HepG2 (cell line): Measurements from ENCODE around the gene FZD4. TPM values are rescaled to one million over a fixed set of nuclear protein-coding genes. Genes with fewer than 3 reads are reported as not detected.

Experiments
- AHR ChIP-seq: IDR thresholded peaks from 2 replicates; pipeline ENCODE4 v1.6.1; 2018; ENCODE audit warnings: missing genetic modification reagents, missing compliant biosample characterization
- CHCHD3 ChIP-seq: sonication (generic); formaldehyde crosslinking; IDR thresholded peaks from 2 replicates; pipeline ENCODE4 v1.8.0; 2022; ENCODE audit warnings: mild to moderate bottlenecking, missing genetic modification reagents, moderate library complexity
- CHD4 ChIP-seq: fragments of 200-600 bp; sonication (generic); IDR thresholded peaks from 2 replicates; pipeline ENCODE4 v1.7.0; 2017; ENCODE audit warnings: mild to moderate bottlenecking, low read length, borderline replicate concordance
- DMAP1 ChIP-seq: IDR thresholded peaks from 2 replicates; pipeline ENCODE4 v1.6.1; 2016
- ETV6 ChIP-seq: sonication (generic); formaldehyde crosslinking; conservative IDR thresholded peaks from 2 replicates; pipeline ENCODE4 v1.4.0; 2020; ENCODE audit warnings: missing genetic modification reagents
- FOSL2 ChIP-seq: sonication (generic); formaldehyde crosslinking; IDR thresholded peaks from 2 replicates; pipeline ENCODE4 v1.4.0; 2020; ENCODE audit warnings: missing genetic modification reagents
- GLI4 ChIP-seq: sonication (generic); formaldehyde crosslinking; IDR thresholded peaks from 2 replicates; pipeline ENCODE4 v1.5.1; 2020; ENCODE audit warnings: missing genetic modification reagents, mild to moderate bottlenecking, moderate library complexity, borderline replicate concordance
- HNF1B ChIP-seq: sonication (generic); formaldehyde crosslinking; IDR thresholded peaks from 2 replicates; pipeline ENCODE4 v1.5.1; 2020; ENCODE audit warnings: mild to moderate bottlenecking, moderate library complexity, missing genetic modification reagents
- NFKB2 ChIP-seq: sonication (generic); formaldehyde crosslinking; IDR thresholded peaks from 2 replicates; pipeline ENCODE4 v1.4.0; 2020; ENCODE audit warnings: missing genetic modification reagents, borderline replicate concordance
- SIN3A ChIP-seq: IDR thresholded peaks from 2 replicates; pipeline ENCODE4 v1.6.1; 2011; ENCODE audit warnings: low read depth, mild to moderate bottlenecking, control low read depth, low read length, borderline replicate concordance
- SIX4 ChIP-seq: sonication (generic); formaldehyde crosslinking; IDR thresholded peaks from 2 replicates; pipeline ENCODE4 v1.4.0; 2020; ENCODE audit warnings: missing genetic modification reagents
- SKI ChIP-seq: fragments of 450-650 bp; IDR thresholded peaks from one replicate; pipeline ENCODE4 v1.6.1; 2018; ENCODE audit warnings: mild to moderate bottlenecking; ENCODE audit not compliant: partially characterized antibody
- SPEN ChIP-seq: sonication (generic); formaldehyde crosslinking; IDR thresholded peaks from 2 replicates; pipeline ENCODE4 v1.5.1; 2020; ENCODE audit warnings: low read depth, mild to moderate bottlenecking, missing genetic modification reagents
- ZBTB8A ChIP-seq: sonication (generic); formaldehyde crosslinking; IDR thresholded peaks from 2 replicates; pipeline ENCODE4 v1.4.0; 2020; ENCODE audit warnings: mild to moderate bottlenecking, low read depth, missing genetic modification reagents, borderline replicate concordance
- ZHX2 ChIP-seq, 2 experiments: sonication (generic) in 1 of 2; formaldehyde crosslinking in 1 of 2; IDR thresholded peaks; 2 replicates each; pipeline versions ENCODE4 v1.6.1 to v1.9.0; 2014 to 2022; ENCODE audit warnings: antibody characterized with exemption in 1 of 2, borderline replicate concordance in 1 of 2, inconsistent platforms in 1 of 2, low read depth in 1 of 2, missing genetic modification reagents in 1 of 2
- ZNF558 ChIP-seq: sonication (generic); formaldehyde crosslinking; IDR thresholded peaks from 2 replicates; pipeline ENCODE4 v1.9.0; 2022; ENCODE audit warnings: mild to moderate bottlenecking, missing genetic modification reagents, borderline replicate concordance
- ZNF660 ChIP-seq: sonication (generic); formaldehyde crosslinking; IDR thresholded peaks from 2 replicates; pipeline ENCODE4 v1.5.1; 2020; ENCODE audit warnings: mild to moderate bottlenecking, low read depth, missing genetic modification reagents, borderline replicate concordance
- ZNF749 ChIP-seq: sonication (generic); formaldehyde crosslinking; IDR thresholded peaks from 2 replicates; pipeline ENCODE4 v1.8.0; 2022; ENCODE audit warnings: mild to moderate bottlenecking, missing genetic modification reagents, moderate library complexity, borderline replicate concordance
- ZNF773 ChIP-seq: sonication (generic); formaldehyde crosslinking; IDR thresholded peaks from 2 replicates; pipeline ENCODE4 v1.4.0; 2020; ENCODE audit warnings: missing genetic modification reagents, borderline replicate concordance
- polyA plus RNA-seq, 8 experiments: library from polyadenylated mRNA; depleted of rRNA in 3 of 8; stranded (reverse) in 7 of 8; unstranded in 1 of 8; fragments of >200 nt; fragmentation: Illumina TruSeq in 4 of 8; extraction: Trizol in 4 of 8; gene quantifications; 2 replicates each; pipeline versions ENCODE4 v1.2.1 to v1.2.3, GENCODE V29; 2011 to 2016; ENCODE audit warnings: low read depth in 4 of 8, missing spikeins in 1 of 8, mixed read lengths in 1 of 8; ENCODE audit not compliant: insufficient read depth in 1 of 8
- total RNA-seq, 5 experiments: library from RNA; depleted of rRNA; stranded (reverse); fragments of >200 nt; fragmentation: Illumina TruSeq; extraction: Trizol; gene quantifications; 2 replicates each; pipeline ENCODE4 v1.2.3, GENCODE V29; 2016; ENCODE audit warnings: low read depth in 1 of 5
- TF ChIP-seq, protein P1 (sequence below): sonication (generic); formaldehyde crosslinking; IDR thresholded peaks from 2 replicates; pipeline ENCODE4 v1.5.1; 2020; ENCODE audit warnings: missing genetic modification reagents, mild to moderate bottlenecking, borderline replicate concordance

Gene FZD4
- total and polyA plus RNA-seq, 2 of the 13 experiments (the other 11 are each of a cell fraction or from before 2014, with no cell fraction given) = 46.5 to 70.4 TPM

DNA sequence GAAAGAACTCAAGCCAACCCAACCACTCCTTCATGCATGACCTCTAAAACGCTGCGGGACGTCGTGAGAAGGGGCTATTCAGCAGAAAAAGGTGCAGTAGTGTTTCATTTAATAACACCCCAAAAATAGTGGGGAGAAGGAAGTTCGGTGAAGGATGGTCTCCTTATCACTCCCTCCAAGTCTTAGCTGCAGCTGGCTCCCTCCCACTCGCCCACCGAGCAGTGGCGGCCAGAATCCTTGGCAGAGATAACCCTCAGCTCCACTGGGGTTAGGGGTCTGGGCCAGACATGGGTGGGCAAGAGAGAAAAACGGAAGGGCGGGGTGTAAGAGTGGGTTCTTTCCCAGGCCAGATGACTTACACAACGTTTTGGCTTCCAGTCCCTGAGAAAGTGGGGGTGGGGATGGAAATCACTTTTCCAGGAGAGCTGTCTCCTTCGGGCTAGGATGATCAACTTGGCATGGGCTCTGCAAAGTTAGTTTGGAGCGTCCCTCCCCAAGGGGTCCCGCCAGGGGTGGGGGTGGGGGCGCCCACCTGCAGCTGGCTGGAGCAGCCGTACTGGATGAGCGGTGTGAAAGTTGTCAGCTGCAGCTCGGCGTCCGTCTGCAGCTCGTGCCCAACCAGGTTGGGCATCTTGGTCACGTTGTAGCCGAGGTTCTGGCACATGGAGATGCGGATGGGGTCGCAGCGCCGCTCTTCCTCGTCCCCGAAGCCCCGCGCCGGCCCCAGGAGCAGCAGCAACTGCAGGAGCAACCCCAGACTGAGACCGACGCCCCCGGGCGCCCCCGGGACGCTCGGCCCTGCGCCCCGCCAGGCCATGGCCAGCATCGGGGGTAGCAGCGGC lies 705 bp downstream of the FZD4 start (continued):
- TF ChIP-seq ZNF558 (CRISPR knock-in tag) = no peak
- TF ChIP-seq GLI4 = no peak
- no peak for TF ChIP-seq ETV6 (CRISPR knock-in tag)
- TF ChIP-seq ZNF660 (CRISPR knock-in tag) = no peak
- TF ChIP-seq AHR (CRISPR knock-in tag) = no peak
- TF ChIP-seq CHD4 = no peak
- no peak for TF ChIP-seq HNF1B (CRISPR knock-in tag)
- no peak for TF ChIP-seq CHCHD3
- no peak for TF ChIP-seq SPEN (CRISPR knock-in tag)
- TF ChIP-seq ZNF749 (CRISPR knock-in tag) = peak; percentile 13; the same call in 1 of the 2 replicates
- no peak for TF ChIP-seq SIX4 (CRISPR knock-in tag)
- no peak for TF ChIP-seq FOSL2
- TF ChIP-seq, protein P1, sequence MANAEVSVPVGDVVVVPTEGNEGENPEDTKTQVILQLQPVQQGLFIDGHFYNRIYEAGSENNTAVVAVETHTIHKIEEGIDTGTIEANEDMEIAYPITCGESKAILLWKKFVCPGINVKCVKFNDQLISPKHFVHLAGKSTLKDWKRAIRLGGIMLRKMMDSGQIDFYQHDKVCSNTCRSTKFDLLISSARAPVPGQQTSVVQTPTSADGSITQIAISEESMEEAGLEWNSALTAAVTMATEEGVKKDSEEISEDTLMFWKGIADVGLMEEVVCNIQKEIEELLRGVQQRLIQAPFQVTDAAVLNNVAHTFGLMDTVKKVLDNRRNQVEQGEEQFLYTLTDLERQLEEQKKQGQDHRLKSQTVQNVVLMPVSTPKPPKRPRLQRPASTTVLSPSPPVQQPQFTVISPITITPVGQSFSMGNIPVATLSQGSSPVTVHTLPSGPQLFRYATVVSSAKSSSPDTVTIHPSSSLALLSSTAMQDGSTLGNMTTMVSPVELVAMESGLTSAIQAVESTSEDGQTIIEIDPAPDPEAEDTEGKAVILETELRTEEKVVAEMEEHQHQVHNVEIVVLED (CRISPR knock-in tag) = no peak
- TF ChIP-seq ZHX2 (IDR thresholded peaks at IDR 0.05; ENCODE audit: low read depth) = no peak
- peak; percentile 27; the same call in 1 of the 2 replicates for TF ChIP-seq ZHX2 (CRISPR knock-in tag; IDR thresholded peaks at IDR 0.05; ENCODE audit: borderline replicate concordance)
- TF ChIP-seq ZBTB8A (CRISPR knock-in tag) = no peak
- TF ChIP-seq SIN3A = no peak
- TF ChIP-seq NFKB2 (CRISPR knock-in tag) = 0 out of 2 replicates have a peak, but pooled peaks have one; percentile 53
- TF ChIP-seq SKI = no peak
- TF ChIP-seq ZNF773 (CRISPR knock-in tag) = peak; percentile 41; the same call in 1 of the 2 replicates
- TF ChIP-seq DMAP1 (CRISPR knock-in tag) = no peak
